ENCODE measurements around the gene EEIG2.
"Not testable (repeated sequence)": the region's sequence is repeated elsewhere in the genome, so short reads cannot be mapped to it uniquely, and the experiment has no call there.

Gene EEIG2

GRCh38 chr1:108559215-108560186 lies at the start of gene EEIG2:
EEIG2 (plus strand) TSS chr1:108560100; CDS start chr1:108560429, 329 bp downstream.
- peak; percentile 57 for DNase-seq

GRCh38 chr1:108511764-108512163 lies 48.1 kb upstream of the EEIG2 start:
- DNase-seq, result no peak

GRCh38 chr1:108512239-108513043 lies 47.5 kb upstream of the EEIG2 start:
- DNase-seq, result no peak

- DNase-seq, result no peak
Observed at GRCh38 chr1:108513044-108513415, 46.9 kb upstream of the EEIG2 start.

- DNase-seq, result not testable (repeated sequence)
Observed at GRCh38 chr1:108513914-108514313, 46.0 kb upstream of the EEIG2 start.

- not testable (repeated sequence) for DNase-seq
Observed at GRCh38 chr1:108517301-108517897, 42.5 kb upstream of the EEIG2 start.

GRCh38 chr1:108521990-108522393 lies 37.9 kb upstream of the EEIG2 start:
- no peak for DNase-seq

GRCh38 chr1:108523829-108524228 lies 36.1 kb upstream of the EEIG2 start:
- no peak for DNase-seq

- no peak for DNase-seq
Observed at GRCh38 chr1:108524676-108525075, 35.2 kb upstream of the EEIG2 start.

GRCh38 chr1:108527135-108527534 lies 32.8 kb upstream of the EEIG2 start:
- no peak for DNase-seq

- DNase-seq, result no peak
Observed at GRCh38 chr1:108527837-108528236, 32.1 kb upstream of the EEIG2 start.

GRCh38 chr1:108531444-108531843 lies 28.5 kb upstream of the EEIG2 start:
- DNase-seq, result no peak

GRCh38 chr1:108532730-108533129 lies 27.2 kb upstream of the EEIG2 start:
- DNase-seq, result no peak

- DNase-seq, result no peak
Observed at GRCh38 chr1:108533351-108534083, 26.4 kb upstream of the EEIG2 start.

GRCh38 chr1:108534759-108535158 lies 25.1 kb upstream of the EEIG2 start:
- DNase-seq, result no peak

- DNase-seq, result not testable (repeated sequence)
Observed at GRCh38 chr1:108535315-108535897, 24.5 kb upstream of the EEIG2 start.

- not testable (repeated sequence) for DNase-seq
Observed at GRCh38 chr1:108536021-108536420, 23.9 kb upstream of the EEIG2 start.

GRCh38 chr1:108536791-108537190 lies 23.1 kb upstream of the EEIG2 start:
- DNase-seq, result not testable (repeated sequence)

- no peak for DNase-seq
Observed at GRCh38 chr1:108537976-108538375, 21.9 kb upstream of the EEIG2 start.

GRCh38 chr1:108540977-108541376 lies 18.9 kb upstream of the EEIG2 start:
- DNase-seq, result no peak

- DNase-seq, result no peak
Observed at GRCh38 chr1:108541861-108542260, 18.0 kb upstream of the EEIG2 start.

- not testable (repeated sequence) for DNase-seq
Observed at GRCh38 chr1:108547493-108547892, 12.4 kb upstream of the EEIG2 start.
